HG03460 (cell line): ENCODE results near the gene EEF2K.
A peak's percentile ranks its signal among the peaks of the same experiment; 100 is the strongest.
"Not testable (repeated sequence)": the region's sequence is repeated elsewhere in the genome, so short reads cannot be mapped to it uniquely, and the experiment has no call there.

ENCODE experiments used
- ATAC-seq: cut with Tn5 transposase; IDR thresholded peaks from one replicate; pipeline ENCODE4 v1.9.1; 2021; ENCODE audit not compliant: unreplicated experiment

The EEF2K gene

GRCh38 chr16:22210285-22210684 is 4.2 kb downstream of the EEF2K start:
- ATAC-seq = no peak

GRCh38 chr16:22210854-22211253 is 4.8 kb downstream of the EEF2K start:
- ATAC-seq = no peak

GRCh38 chr16:22213236-22213635 is 7.2 kb downstream of the EEF2K start:
- no peak for ATAC-seq

- no peak for ATAC-seq
Observed at GRCh38 chr16:22213801-22214200, 7.7 kb downstream of the EEF2K start.

GRCh38 chr16:22214402-22214801 is 8.3 kb downstream of the EEF2K start:
- ATAC-seq = no peak

GRCh38 chr16:22214889-22215288 is 8.8 kb downstream of the EEF2K start:
- ATAC-seq = no peak

GRCh38 chr16:22216191-22216831 is 10.2 kb downstream of the EEF2K start:
- no peak for ATAC-seq

GRCh38 chr16:22216832-22217225 is 10.8 kb downstream of the EEF2K start:
- not testable (repeated sequence) for ATAC-seq

GRCh38 chr16:22217890-22218730 is 12.0 kb downstream of the EEF2K start:
- ATAC-seq = peak; percentile 85

- no peak for ATAC-seq
Observed at GRCh38 chr16:22219389-22220068, 13.5 kb downstream of the EEF2K start.

- no peak for ATAC-seq
Observed at GRCh38 chr16:22220069-22220440, 14.0 kb downstream of the EEF2K start.

- no peak for ATAC-seq
Observed at GRCh38 chr16:22220714-22221113, 14.6 kb downstream of the EEF2K start.

GRCh38 chr16:22222006-22222405 is 15.9 kb downstream of the EEF2K start:
- no peak for ATAC-seq

GRCh38 chr16:22222998-22223397 is 16.9 kb downstream of the EEF2K start:
- ATAC-seq = no peak

- ATAC-seq = no peak
Observed at GRCh38 chr16:22225060-22225459, 19.0 kb downstream of the EEF2K start.

GRCh38 chr16:22229889-22230288 is 23.8 kb downstream of the EEF2K start:
- no peak for ATAC-seq

GRCh38 chr16:22232277-22233036 is 26.4 kb downstream of the EEF2K start:
- no peak for ATAC-seq

- ATAC-seq = no peak
Observed at GRCh38 chr16:22233037-22233372, 26.9 kb downstream of the EEF2K start.

- no peak for ATAC-seq
Observed at GRCh38 chr16:22235839-22236745, 30.0 kb downstream of the EEF2K start.

GRCh38 chr16:22239131-22239805 is 33.2 kb downstream of the EEF2K start:
- no peak for ATAC-seq
